ENCODE data around the gene RASD1. TPM values are rescaled to one million over a fixed set of nuclear protein-coding genes. Genes with fewer than 3 reads are reported as not detected.
A peak's percentile ranks its signal among the peaks of the same experiment; 100 is the strongest.
"Not testable (repeated sequence)": the region's sequence is repeated elsewhere in the genome, so short reads cannot be mapped to it uniquely, and the experiment has no call there.

Gene RASD1
- total RNA-seq, 1 experiment from 2014 or later = 1.3 TPM

GRCh38 chr17:17492571-17492970 is 3.6 kb downstream of the RASD1 start:
- H3K9me3 ChIP-seq (replicated peaks) = peaks cover 4% of the 10 kb centered on the region
- peaks cover 11% of the 10 kb centered on the region for H3K4me1 ChIP-seq (replicated peaks)
- no peaks in the 10 kb centered on the region for H3K27me3 ChIP-seq (replicated peaks)
- H3K36me3 ChIP-seq = peaks cover 58% of the 10 kb centered on the region
- DNase-seq (ENCODE audit: low read depth in 1 of 2, low spot score in 2 of 2) = no peak
- H3K27ac ChIP-seq = no peak overlapping the region
- H3K4me3 ChIP-seq = no peak overlapping the region

GRCh38 chr17:17492085-17492484 is 4.1 kb downstream of the RASD1 start:
- Histone ChIP-seq H3K27ac (no peak overlapping the region), H3K36me3 (peaks cover 60% of the 10 kb centered on the region), H3K4me1 (replicated peaks) (peaks cover 7% of the 10 kb centered on the region), H3K4me3 (no peak overlapping the region), H3K27me3 (replicated peaks) (no peaks in the 10 kb centered on the region), H3K9me3 (replicated peaks) (peaks cover 4% of the 10 kb centered on the region)
- no peak for DNase-seq (ENCODE audit: low read depth in 1 of 2, low spot score in 2 of 2)

- H3K9me3 ChIP-seq (replicated peaks) = peaks cover 4% of the 10 kb centered on the region
- H3K4me1 ChIP-seq (replicated peaks) = peaks cover 5% of the 10 kb centered on the region
- H3K4me3 ChIP-seq = no peak overlapping the region
- DNase-seq (ENCODE audit: low read depth in 1 of 2, low spot score in 2 of 2) = no peak
- no peaks in the 10 kb centered on the region for H3K27me3 ChIP-seq (replicated peaks)
- H3K36me3 ChIP-seq = peaks cover 60% of the 10 kb centered on the region
- no peak overlapping the region for H3K27ac ChIP-seq
These were observed 4.6 kb downstream of the RASD1 start for GRCh38 chr17:17491546-17491988.

GRCh38 chr17:17491031-17491471 is 5.1 kb downstream of the RASD1 start:
- Histone ChIP-seq H3K27me3 (replicated peaks) (no peaks in the 10 kb centered on the region), H3K36me3 (peaks cover 60% of the 10 kb centered on the region), H3K4me3 (no peak overlapping the region), H3K9me3 (replicated peaks) (peaks cover 4% of the 10 kb centered on the region), H3K27ac (no peak overlapping the region), H3K4me1 (replicated peaks) (peaks cover 3% of the 10 kb centered on the region)
- DNase-seq (ENCODE audit: low read depth in 1 of 2, low spot score in 2 of 2) = no peak

GRCh38 chr17:17487998-17488397 is 8.2 kb downstream of the RASD1 start:
- H3K9me3 ChIP-seq (replicated peaks) = no peaks in the 10 kb centered on the region
- no peaks in the 10 kb centered on the region for H3K4me1 ChIP-seq (replicated peaks)
- H3K36me3 ChIP-seq = peaks cover 57% of the 10 kb centered on the region
- no peak overlapping the region for H3K27ac ChIP-seq
- no peak overlapping the region for H3K4me3 ChIP-seq
- no peaks in the 10 kb centered on the region for H3K27me3 ChIP-seq (replicated peaks)
- no peak for DNase-seq (ENCODE audit: low read depth in 1 of 2, low spot score in 2 of 2)

- not testable (repeated sequence) for H3K27ac ChIP-seq
These were observed 9.8 kb downstream of the RASD1 start for GRCh38 chr17:17486416-17486815.

GRCh38 chr17:17485420-17485819 is 10.8 kb downstream of the RASD1 start:
- H3K27me3 ChIP-seq (replicated peaks) = no peaks in the 10 kb centered on the region
- DNase-seq (ENCODE audit: low read depth in 1 of 2, low spot score in 2 of 2) = no peak
- H3K4me3 ChIP-seq = no peak overlapping the region
- no peaks in the 10 kb centered on the region for H3K4me1 ChIP-seq (replicated peaks)
- H3K27ac ChIP-seq = no peak overlapping the region
- peaks cover 52% of the 10 kb centered on the region for H3K36me3 ChIP-seq
- H3K9me3 ChIP-seq (replicated peaks) = no peaks in the 10 kb centered on the region

More at GRCh38 chr17:17486416-17486815, 9.8 kb downstream of the RASD1 start:
- H3K4me1 ChIP-seq (replicated peaks); H3K9me3 ChIP-seq (replicated peaks); DNase-seq (ENCODE audit: low read depth in 1 of 2, low spot score in 2 of 2); H3K4me3 ChIP-seq; H3K27me3 ChIP-seq (replicated peaks): not testable (repeated sequence)
- H3K36me3 ChIP-seq = peaks cover 55% of the 10 kb centered on the region

- H3K27ac ChIP-seq = no peak overlapping the region
- H3K4me1 ChIP-seq (replicated peaks) = no peaks in the 10 kb centered on the region
These were observed 11.7 kb downstream of the RASD1 start for GRCh38 chr17:17484451-17484899.

GRCh38 chr17:17481860-17482259 is 14.3 kb downstream of the RASD1 start:
- Histone ChIP-seq H3K27me3 (replicated peaks) (no peaks in the 10 kb centered on the region), H3K36me3 (peaks cover 44% of the 10 kb centered on the region), H3K9me3 (replicated peaks) (no peaks in the 10 kb centered on the region), H3K27ac (no peak overlapping the region), H3K4me1 (replicated peaks) (peaks cover 11% of the 10 kb centered on the region), H3K4me3 (no peak overlapping the region)
- DNase-seq (ENCODE audit: low read depth in 1 of 2, low spot score in 2 of 2) = no peak

More at GRCh38 chr17:17484451-17484899, 11.7 kb downstream of the RASD1 start:
- no peak for DNase-seq (ENCODE audit: low read depth in 1 of 2, low spot score in 2 of 2)
- H3K9me3 ChIP-seq (replicated peaks) = no peaks in the 10 kb centered on the region
- H3K27me3 ChIP-seq (replicated peaks) = no peaks in the 10 kb centered on the region
- peaks cover 47% of the 10 kb centered on the region for H3K36me3 ChIP-seq
- no peak overlapping the region for H3K4me3 ChIP-seq

- Histone ChIP-seq H3K27ac (no peak overlapping the region), H3K9me3 (replicated peaks) (no peaks in the 10 kb centered on the region), H3K4me3 (no peak overlapping the region), H3K27me3 (replicated peaks) (no peaks in the 10 kb centered on the region), H3K36me3 (peaks cover 45% of the 10 kb centered on the region), H3K4me1 (replicated peaks) (peaks cover 14% of the 10 kb centered on the region)
- no peak for DNase-seq (ENCODE audit: low read depth in 1 of 2, low spot score in 2 of 2)
These were observed 15.5 kb downstream of the RASD1 start for GRCh38 chr17:17480593-17481148.

- Histone ChIP-seq H3K36me3 (peaks cover 41% of the 10 kb centered on the region), H3K4me3 (no peak overlapping the region), H3K27ac (no peak overlapping the region), H3K9me3 (replicated peaks) (no peaks in the 10 kb centered on the region), H3K27me3 (replicated peaks) (no peaks in the 10 kb centered on the region), H3K4me1 (replicated peaks) (peaks cover 14% of the 10 kb centered on the region)
- DNase-seq (ENCODE audit: low read depth in 1 of 2, low spot score in 2 of 2) = no peak
These were observed 17.0 kb downstream of the RASD1 start for GRCh38 chr17:17479209-17479608.

GRCh38 chr17:17476865-17477467 is 19.2 kb downstream of the RASD1 start, which contains the start of gene MED9:
Gene MED9, plus strand, starts transcription at chr17:17477000. Its CDS starts 42 bp downstream, at chr17:17477042.
- peak within 1 kb of the TSS; percentile 65 for H3K27ac ChIP-seq
- peak within 1 kb of the TSS; percentile 79 for H3K4me3 ChIP-seq
- peak; percentile 85 to 92 for DNase-seq (ENCODE audit: low read depth in 1 of 2, low spot score in 2 of 2)
- 0 out of 2 replicates have a peak, but pooled peaks cover 3% of the 10 kb centered on the region for H3K27me3 ChIP-seq (replicated peaks)
- H3K9me3 ChIP-seq (replicated peaks) = no peaks in the 10 kb centered on the region
- peaks cover 33% of the 10 kb centered on the region for H3K36me3 ChIP-seq
- H3K4me1 ChIP-seq (replicated peaks) = peaks cover 14% of the 10 kb centered on the region

GRCh38 chr17:17474341-17474740 is 21.9 kb downstream of the RASD1 start:
- H3K9me3 ChIP-seq (replicated peaks) = no peaks in the 10 kb centered on the region
- 0 out of 2 replicates have a peak, but pooled peaks cover 4% of the 10 kb centered on the region for H3K27me3 ChIP-seq (replicated peaks)
- H3K36me3 ChIP-seq = peaks cover 15% of the 10 kb centered on the region
- DNase-seq (ENCODE audit: low read depth in 1 of 2, low spot score in 2 of 2) = no peak
- peaks cover 14% of the 10 kb centered on the region for H3K4me1 ChIP-seq (replicated peaks)
- H3K4me3 ChIP-seq = no peak overlapping the region
- no peak overlapping the region for H3K27ac ChIP-seq

GRCh38 chr17:17472333-17472920 is 23.8 kb downstream of the RASD1 start:
- Histone ChIP-seq H3K9me3 (replicated peaks) (no peaks in the 10 kb centered on the region), H3K4me3 (no peak overlapping the region), H3K27ac (no peak overlapping the region), H3K4me1 (replicated peaks) (peaks cover 4% of the 10 kb centered on the region), H3K27me3 (replicated peaks) (0 out of 2 replicates have a peak, but pooled peaks cover 4% of the 10 kb centered on the region), H3K36me3 (peaks cover 4% of the 10 kb centered on the region)
- no peak for DNase-seq (ENCODE audit: low read depth in 1 of 2, low spot score in 2 of 2)
